ENCODE data around the gene P4HA2. TPM values are rescaled to one million over a fixed set of nuclear protein-coding genes. Genes with fewer than 3 reads are reported as not detected.

P4HA2 gene
- total RNA-seq, 3 donors from 2014 or later = 21.8 to 34.8 (median 26.2) TPM

- DNase-seq (ENCODE audit: low spot score in 2 of 2) = no peak
- Histone ChIP-seq H3K27me3 (no peaks in the 10 kb centered on the region), H3K36me3 (no peaks in the 10 kb centered on the region), H3K9me3 (no peaks in the 10 kb centered on the region), H3K4me3 (peak overlapping the region; percentile 63 to 85 (median 81)), H3K27ac (peak overlapping the region; percentile 92 to 93), H3K4me1 (peaks cover 0 to 12% of the 10 kb centered on the region in 2 donors)
- TF ChIP-seq, protein P1, sequence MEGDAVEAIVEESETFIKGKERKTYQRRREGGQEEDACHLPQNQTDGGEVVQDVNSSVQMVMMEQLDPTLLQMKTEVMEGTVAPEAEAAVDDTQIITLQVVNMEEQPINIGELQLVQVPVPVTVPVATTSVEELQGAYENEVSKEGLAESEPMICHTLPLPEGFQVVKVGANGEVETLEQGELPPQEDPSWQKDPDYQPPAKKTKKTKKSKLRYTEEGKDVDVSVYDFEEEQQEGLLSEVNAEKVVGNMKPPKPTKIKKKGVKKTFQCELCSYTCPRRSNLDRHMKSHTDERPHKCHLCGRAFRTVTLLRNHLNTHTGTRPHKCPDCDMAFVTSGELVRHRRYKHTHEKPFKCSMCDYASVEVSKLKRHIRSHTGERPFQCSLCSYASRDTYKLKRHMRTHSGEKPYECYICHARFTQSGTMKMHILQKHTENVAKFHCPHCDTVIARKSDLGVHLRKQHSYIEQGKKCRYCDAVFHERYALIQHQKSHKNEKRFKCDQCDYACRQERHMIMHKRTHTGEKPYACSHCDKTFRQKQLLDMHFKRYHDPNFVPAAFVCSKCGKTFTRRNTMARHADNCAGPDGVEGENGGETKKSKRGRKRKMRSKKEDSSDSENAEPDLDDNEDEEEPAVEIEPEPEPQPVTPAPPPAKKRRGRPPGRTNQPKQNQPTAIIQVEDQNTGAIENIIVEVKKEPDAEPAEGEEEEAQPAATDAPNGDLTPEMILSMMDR (IDR thresholded peaks at IDR 0.05) = peak in 1 of 3 donors; percentile 59
- peak in 2 of 3 donors; percentile 7 to 20 for TF ChIP-seq POLR2AphosphoS5 (IDR thresholded peaks at IDR 0.05)
- TF ChIP-seq POLR2A (IDR thresholded peaks at IDR 0.05) = no peak
- intact Hi-C loops (cut with DNase I; ENCODE audit: low total_unique reads) = no loop called here
Observed at GRCh38 chr5:132227235-132227484, 493 bp downstream of the P4HA2 start.

GRCh38 chr5:132226516-132227234 is 978 bp downstream of the P4HA2 start:
- TF ChIP-seq POLR2AphosphoS5 (IDR thresholded peaks at IDR 0.05) (peak in 1 of 3 donors; percentile 9), POLR2A (IDR thresholded peaks at IDR 0.05) (no peak)
- TF ChIP-seq, protein P1 (IDR thresholded peaks at IDR 0.05) = no peak
- Histone ChIP-seq H3K27ac (peak overlapping the region; percentile 92 to 93), H3K4me3 (peak overlapping the region; percentile 63 to 85 (median 81)), H3K9me3 (no peaks in the 10 kb centered on the region), H3K27me3 (no peaks in the 10 kb centered on the region), H3K36me3 (no peaks in the 10 kb centered on the region), H3K4me1 (peaks cover 0 to 12% of the 10 kb centered on the region in 2 donors)
- DNase-seq (ENCODE audit: low spot score in 2 of 2) = no peak
- intact Hi-C loops (cut with DNase I; ENCODE audit: low total_unique reads) = no loop called here

GRCh38 chr5:132225165-132226032 is 2.3 kb downstream of the P4HA2 start:
- Histone ChIP-seq H3K27me3 (no peaks in the 10 kb centered on the region), H3K27ac (peak overlapping the region; percentile 60 to 81), H3K9me3 (no peaks in the 10 kb centered on the region), H3K4me1 (peaks cover 0 to 12% of the 10 kb centered on the region in 2 donors), H3K4me3 (peak overlapping the region in 1 of 3 donors; percentile 34), H3K36me3 (no peaks in the 10 kb centered on the region)
- TF ChIP-seq, protein P1 (IDR thresholded peaks at IDR 0.05) = no peak
- TF ChIP-seq POLR2AphosphoS5 (IDR thresholded peaks at IDR 0.05) = peak in 1 of 3 donors; percentile 17
- intact Hi-C loops (cut with DNase I; ENCODE audit: low total_unique reads) = no loop called here
- DNase-seq (ENCODE audit: low spot score in 2 of 2) = peak; percentile 40 to 67

DNA sequence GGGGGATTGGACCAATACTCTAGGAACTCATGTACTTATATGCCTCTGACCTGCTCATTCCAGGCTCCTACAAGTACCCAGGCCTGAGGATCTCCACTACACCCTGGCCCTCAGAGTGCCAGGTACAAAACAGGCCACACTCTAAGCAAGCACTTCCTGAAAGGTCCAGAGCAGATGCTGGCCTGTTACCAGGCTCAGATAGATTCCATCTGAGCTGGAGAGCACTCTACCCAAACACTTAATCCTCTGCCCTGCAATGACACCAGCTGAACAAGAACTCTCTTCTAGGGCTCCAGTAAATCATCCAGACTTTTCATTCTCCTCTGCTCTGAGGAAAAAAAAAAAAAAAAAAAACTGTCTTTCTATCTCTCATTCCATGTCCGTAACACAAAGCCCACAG is 2.9 kb downstream of the P4HA2 start:
- no peaks in the 10 kb centered on the region for H3K9me3 ChIP-seq
- DNase-seq (ENCODE audit: low spot score in 2 of 2) = no peak
- no peak for TF ChIP-seq POLR2AphosphoS5 (IDR thresholded peaks at IDR 0.05)
- no peak for TF ChIP-seq POLR2A (IDR thresholded peaks at IDR 0.05)
- TF ChIP-seq, protein P1 (IDR thresholded peaks at IDR 0.05) = no peak
- peaks cover 0 to 12% of the 10 kb centered on the region in 2 donors for H3K4me1 ChIP-seq
- no peaks in the 10 kb centered on the region for H3K27me3 ChIP-seq
- no peaks in the 10 kb centered on the region for H3K36me3 ChIP-seq
- H3K4me3 ChIP-seq = no peak overlapping the region
- intact Hi-C loops (cut with DNase I; ENCODE audit: low total_unique reads) = no loop called here
- peak overlapping the region; percentile 60 to 78 for H3K27ac ChIP-seq

DNA sequence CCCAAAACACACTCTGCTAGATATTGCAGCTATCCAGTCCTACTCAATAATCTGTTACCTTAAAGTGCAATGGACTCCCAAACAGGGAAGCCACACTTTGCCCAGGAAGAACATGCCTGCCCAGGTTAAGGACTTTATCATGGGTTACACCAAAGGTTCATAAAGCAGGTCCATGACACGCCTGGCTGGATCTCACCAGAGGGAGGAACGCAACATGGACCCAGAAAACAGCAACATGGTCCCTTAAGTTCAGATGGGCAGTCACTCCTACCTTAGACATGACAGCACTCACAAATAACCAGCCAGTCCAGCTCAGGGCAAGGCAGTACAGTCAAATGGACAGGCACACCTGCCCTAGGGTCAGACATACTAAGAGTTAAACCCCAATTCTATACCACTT is 3.8 kb downstream of the P4HA2 start:
- intact Hi-C loops (cut with DNase I; ENCODE audit: low total_unique reads) = no loop called here
- no peak overlapping the region for H3K4me3 ChIP-seq
- TF ChIP-seq, protein P1 (IDR thresholded peaks at IDR 0.05) = no peak
- TF ChIP-seq POLR2A (IDR thresholded peaks at IDR 0.05) = no peak
- TF ChIP-seq POLR2AphosphoS5 (IDR thresholded peaks at IDR 0.05) = no peak
- no peak for DNase-seq (ENCODE audit: low spot score in 2 of 2)
- no peaks in the 10 kb centered on the region for H3K36me3 ChIP-seq
- peak overlapping the region; percentile 60 to 78 for H3K27ac ChIP-seq
- no peaks in the 10 kb centered on the region for H3K9me3 ChIP-seq
- peaks cover 0 to 12% of the 10 kb centered on the region in 2 donors for H3K4me1 ChIP-seq
- no peaks in the 10 kb centered on the region for H3K27me3 ChIP-seq
